Left hindlimb (tissue), 1 donor: ENCODE results near the gene TENM4.
A peak's percentile ranks its signal among the peaks of the same experiment; 100 is the strongest.
"Not testable (repeated sequence)": the region's sequence is repeated elsewhere in the genome, so short reads cannot be mapped to it uniquely, and the experiment has no call there.

Experiments
- DNase-seq: peaks from one replicate; pipeline ENCODE4 v3.0.0-alpha.2; 2018

Gene TENM4

DNA sequence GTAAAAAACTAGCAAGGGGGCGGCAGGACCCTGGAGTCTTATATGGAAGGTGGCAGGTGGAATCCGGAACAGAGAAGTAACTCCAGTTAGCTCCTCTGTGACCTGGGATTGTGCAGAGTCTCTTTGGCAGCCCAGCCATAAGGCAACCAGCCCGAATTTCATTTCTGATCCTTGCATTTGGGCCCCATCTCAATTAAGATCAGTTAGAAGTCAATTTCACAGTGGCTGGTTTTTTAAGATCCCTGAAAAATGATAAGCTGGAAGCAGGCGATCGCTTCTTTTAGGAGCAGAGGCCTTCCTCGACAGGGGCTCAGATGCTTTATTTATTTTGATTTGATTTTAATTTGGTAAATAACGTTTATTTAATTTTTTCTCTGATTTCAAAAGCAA is 199.0 kb downstream of the TENM4 start:
- DNase-seq, result no peak

DNA sequence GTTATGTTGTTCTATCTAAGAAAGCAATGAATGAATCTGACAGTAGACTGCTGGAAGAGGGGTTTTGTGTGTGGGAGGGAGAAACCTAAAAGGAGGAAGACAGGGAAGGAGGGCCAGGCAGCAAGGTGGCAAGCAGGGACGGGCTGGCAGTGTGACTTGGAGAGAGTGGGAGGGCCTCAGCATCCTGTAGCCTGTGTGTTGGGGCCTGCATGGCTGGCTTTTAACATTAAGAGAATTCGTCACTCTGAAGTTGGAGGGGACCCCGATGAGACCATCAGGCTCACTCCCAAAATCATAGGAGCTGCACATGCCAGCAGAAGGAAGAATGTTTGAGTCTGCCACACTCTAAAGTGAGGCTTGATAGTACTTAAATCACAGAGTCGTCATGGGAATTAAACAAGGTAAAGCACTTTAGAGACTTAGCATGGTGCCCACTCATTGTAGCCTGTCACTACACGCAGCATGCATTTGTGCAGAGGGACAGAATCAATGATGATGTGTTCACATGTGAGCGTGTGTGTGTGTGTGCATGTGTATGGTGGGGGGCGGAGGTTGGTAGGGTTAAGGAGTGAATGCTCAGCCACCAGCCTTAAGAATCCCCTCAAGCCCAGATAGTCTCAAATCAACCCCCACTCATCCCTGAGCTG is 199.5 kb downstream of the TENM4 start:
- DNase-seq, result no peak

DNA sequence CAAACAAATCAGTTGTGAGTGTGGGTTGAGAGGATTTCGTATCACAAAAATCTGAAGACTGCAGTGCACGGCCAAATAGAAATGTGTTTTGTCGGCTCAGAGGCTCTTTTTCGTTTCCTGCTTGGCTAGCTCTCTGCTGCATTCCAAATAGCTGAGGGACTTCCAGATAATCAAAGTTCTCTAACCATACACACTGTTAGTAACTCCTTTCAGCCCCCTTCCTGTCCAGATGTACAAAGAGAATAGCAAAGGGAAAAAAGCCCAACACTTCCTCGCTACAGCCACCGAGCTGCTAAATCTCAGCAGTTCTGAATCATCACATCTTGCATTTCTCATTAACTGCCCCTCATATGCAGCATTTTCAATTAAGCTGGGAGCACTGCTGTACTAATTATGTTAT is 203.1 kb downstream of the TENM4 start:
- DNase-seq, result peak; percentile 65

DNA sequence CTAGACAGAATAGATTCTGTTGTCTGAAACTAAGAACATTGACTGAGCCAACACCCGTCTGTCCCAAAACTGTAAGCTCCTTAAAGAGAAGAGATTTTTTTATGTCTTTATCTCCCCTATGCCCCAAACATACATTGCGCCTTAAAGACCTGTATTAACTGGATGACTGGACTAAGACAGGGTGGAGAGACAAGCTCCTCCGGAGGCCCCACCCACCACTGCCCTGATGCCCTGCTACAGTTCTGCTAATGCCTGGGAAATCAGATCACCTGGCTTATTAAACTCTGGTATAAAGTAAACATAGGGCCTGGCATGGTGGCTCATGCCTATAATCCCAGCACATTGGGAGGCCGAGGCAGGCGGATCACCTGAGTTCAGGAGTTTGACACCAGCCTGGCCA is 203.7 kb downstream of the TENM4 start:
- no peak for DNase-seq

DNA sequence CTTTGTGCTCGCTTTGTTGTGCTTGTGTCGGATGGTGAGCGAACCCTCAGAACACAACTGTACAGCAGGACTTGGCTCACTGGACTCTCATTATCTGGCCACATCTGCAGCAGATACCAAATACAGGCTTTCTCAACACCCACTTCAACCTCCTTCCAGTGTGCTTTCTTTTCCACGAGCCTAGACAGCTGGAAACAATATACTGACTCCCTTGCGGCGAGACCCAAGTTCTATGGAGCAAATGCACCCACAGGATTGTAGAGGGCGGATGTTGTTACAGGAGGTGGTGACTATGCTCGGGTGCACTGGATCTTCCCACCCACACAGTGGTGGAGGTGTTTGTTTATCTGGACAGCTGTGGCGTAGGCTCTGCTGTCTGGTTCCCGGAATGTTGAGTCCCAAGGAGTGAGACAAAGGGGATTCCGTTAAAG is 204.3 kb downstream of the TENM4 start:
- peak; percentile 80 for DNase-seq

DNA sequence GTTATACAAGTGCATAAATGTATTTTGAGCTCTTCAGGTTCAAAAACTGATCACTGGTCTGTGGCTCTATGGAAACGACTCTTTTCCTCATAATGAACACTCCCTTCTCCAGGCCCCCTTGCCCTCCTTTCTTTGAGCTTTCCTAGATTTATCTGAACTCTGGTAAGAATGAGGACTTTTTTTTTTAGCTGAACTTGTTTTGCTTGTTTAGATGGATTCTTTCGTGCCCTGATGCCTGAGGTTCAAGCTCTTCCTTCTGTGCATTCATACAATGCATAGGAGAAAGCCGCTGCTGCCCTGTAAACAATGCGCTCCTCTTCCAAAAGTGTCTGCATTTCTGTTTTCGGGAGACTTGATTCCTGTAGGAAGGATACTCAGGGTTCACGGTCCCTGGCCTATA is 205.1 kb downstream of the TENM4 start:
- DNase-seq, result no peak

DNA sequence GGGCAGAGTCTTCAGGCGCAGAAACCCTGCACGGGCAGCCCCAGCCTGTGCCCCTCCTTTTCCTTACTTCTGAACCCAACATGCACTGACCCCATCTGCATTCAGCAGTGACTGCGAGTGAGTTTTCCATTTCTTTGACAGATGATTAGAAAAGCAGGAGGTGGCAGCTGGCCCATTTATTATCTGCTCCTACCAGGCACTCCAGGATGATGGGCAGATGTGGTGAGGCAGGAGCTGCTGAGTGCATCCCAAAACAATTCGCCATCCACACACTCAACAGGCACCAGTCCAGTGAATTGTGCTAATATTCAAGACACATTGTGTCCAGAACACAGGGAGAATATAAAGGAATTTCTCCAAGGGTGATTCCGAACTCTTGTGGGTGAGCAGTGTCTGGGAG is 208.5 kb downstream of the TENM4 start:
- no peak for DNase-seq

DNA sequence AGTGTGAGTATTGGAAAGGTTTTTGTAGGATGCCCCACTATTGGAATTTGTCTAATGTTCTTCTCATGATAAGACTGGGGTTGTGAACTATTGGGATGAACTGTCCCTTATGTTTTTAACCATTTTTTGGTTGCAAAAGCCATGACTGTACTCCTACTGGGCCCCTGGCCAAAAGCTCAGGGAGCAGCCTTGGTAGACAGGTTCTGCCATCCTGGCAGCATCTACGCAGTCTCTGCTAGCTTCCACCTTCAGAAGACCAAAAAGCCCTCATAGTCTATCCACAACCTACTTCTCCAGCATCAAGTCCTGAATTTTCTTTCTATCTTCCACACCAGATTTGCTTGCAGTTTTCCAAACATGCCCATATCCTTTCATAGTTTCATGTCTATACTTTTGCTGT is 211.8 kb downstream of the TENM4 start:
- DNase-seq, result no peak

DNA sequence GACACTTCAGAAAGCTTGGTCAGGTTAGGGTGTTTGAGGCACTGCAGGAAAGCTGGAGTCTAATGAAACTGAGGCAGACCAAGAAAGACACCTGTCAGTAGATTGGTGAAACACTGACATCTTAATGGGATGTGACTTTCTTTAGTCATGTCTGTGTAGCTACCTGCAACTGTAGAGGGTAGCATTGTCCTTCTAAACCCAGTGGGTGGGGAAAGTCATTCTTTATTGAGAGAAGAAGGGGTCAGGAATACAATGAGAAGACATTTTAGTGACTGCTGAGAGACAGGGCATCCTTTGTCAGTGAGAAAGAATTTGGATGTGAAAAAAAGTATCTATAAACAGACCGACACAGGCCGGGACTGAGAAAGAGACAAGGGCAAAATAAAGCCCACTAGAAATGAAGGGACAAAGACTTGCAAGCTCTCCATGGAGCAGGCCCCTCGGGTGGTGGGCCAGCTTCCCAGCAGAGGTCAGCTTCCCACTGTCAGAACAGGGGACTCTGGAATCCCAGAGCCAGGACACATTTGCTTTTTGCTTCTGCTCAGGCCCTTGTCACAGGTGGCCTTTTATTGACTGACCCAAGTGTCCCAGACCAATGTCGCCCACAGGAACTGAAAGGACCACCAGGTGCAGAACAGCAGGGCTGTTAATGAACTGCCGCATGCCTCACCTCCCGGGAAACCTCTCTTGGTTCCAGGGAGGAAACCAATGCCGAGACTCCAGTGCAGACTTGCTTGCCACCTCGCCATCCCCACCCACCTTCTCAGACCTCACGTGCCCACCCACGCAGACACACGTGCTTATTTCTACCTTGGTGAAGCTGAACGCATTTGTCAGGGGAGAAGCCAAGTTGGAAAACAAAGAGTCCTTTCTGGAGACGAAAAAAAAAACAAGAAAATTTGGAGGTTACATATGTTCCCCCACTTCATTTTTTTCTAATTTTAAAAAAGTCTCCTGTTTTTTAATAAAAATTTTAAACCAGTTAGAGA is 212.8 kb downstream of the TENM4 start:
- DNase-seq, result no peak

DNA sequence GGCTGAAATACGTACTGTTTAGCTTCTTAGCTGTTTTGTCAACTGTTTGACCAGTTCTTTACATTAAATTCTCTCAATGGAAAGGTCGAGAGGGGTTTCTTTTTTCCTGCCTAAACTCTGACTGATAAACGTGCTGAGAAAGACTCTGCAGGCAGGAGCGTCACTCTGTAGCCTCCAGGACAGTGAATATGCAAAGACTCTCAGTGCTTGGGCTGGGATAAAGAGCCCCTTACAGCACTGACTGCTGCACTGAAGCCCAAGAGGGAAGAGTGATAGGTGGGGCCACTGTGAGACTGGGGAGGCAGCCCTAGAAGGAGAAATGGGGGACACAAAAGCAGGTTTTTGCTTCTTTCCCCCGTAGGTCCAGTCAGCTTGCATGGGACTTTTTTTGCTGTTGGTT is 213.5 kb downstream of the TENM4 start:
- no peak for DNase-seq

DNA sequence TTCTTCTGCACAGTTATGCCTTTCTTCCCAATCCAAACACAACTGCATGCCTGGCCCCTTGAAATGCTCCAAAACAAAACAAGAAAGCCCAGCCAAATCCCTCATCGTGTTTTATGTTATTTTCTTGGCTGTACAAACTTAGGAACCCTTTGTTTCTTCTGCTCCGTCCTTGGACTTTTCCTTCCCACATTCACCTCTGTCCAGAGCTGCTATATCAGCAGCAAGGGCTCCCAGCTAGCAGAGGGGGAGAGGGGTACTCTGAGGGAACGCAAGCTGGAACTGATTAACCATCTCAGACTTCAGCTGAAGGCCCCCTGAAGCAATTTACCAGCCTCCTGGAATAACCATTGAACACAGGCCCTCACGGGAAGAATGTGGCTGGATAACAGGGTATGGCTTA is 214.7 kb downstream of the TENM4 start:
- DNase-seq, result no peak

DNA sequence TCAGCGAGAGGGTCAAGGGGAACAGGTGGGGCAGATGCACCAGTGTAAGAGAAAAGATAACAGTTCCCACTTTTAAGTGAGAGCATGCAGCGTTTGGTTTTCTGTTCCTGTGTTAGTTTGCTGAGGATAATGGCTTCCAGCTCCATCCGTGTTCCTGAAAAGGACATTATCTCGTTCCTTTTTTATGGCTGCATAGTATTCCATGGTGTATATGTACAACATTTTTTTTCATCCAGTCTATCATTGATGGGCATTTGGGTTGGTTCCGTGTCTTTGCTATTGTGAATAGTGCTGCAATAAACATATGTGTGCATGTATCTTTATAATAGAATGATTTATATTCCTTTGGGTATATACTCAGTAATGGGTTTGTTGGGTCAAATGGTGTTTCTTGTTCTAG is 218.7 kb downstream of the TENM4 start:
- DNase-seq, result not testable (repeated sequence)

DNA sequence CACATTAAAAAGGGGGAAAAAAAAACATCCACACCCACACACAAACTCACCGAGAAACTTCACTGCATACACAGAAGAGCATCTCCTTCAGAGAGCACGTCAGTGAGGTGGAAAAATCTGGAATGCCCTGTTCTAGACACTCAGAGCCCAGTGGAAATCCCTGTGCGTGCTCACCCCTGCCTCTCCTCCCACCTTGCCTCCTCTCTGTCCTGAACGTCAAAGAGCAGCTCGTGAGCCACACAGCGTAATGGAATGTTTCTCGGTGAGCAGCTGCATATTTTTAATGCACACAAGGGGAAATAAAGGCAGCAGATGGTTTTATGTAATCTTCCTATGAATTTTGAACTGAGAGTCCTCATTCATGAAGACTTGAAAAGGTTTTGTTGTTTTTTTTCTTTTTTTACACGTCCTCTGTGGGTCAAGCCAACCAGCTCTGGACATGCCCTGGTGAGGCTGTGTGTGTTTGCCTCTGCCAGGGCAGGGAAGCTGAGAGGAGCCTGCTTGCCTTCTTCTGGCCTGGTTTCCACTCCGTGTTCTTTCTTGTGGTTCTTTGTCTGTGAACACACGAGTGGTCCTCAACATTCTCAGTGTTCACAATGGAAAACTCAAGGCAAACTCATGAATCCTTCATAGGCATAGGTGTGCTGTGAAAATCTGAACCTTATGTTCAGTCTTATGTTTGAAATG is 219.2 kb downstream of the TENM4 start:
- DNase-seq, result no peak

DNA sequence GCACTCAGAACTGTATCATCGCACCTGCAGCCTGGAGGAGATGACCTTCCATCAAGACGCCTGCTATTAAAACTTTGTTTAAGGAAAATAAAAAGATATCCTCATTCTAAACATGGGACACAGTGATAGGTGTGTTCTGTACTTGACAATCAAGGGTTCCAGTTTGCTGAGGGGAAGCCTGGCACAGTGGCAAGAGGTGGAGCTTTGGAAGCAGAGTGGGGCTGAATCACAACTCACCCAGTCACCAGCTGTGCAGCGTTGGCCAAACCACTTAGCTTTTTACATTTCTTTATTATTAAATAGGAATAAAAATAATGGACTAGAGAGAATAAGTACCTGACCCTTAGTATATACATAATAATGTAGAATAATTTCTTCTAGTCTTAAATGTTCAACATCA is 220.7 kb downstream of the TENM4 start:
- no peak for DNase-seq

DNA sequence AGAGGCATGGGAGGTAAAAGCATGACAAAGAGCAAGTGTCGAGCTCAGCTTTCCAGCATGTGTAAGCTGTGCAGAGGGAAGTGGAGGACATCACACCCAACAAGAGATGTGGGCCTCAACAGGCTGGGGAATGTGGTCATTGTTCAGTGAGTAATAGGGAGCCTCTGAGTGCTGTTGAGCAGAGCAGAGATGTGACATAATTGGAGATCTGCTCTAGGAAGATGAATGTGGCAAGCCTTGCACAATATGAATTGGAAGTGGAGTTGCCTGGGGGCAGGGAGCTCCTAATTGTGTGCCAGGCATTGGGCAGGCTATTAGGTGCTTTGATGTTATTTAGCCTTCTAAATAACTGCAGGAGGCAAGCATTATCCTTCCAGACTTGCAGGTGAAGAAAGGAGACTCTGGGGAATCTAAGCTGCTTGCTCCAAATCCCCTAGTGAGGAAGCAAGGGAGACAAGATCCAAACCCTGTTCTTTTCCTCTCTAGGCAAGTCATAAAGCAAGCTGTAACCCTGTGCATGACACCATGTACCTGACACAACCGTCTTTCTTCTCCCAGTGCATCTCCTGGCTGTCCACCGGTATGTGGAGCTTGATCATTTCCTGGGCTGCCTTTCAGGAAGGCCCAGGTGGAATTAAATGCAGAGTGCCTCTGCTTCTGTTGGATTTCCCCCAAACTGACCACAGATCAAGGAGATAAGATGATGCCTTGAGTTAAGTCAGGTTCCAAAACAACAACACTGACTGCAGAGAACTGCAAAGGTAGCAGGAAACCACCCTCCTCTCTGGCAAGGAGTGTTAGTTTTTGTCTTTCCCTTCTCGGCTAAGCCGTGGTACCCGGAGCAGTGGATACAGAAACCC is 221.4 kb downstream of the TENM4 start:
- no peak for DNase-seq

DNA sequence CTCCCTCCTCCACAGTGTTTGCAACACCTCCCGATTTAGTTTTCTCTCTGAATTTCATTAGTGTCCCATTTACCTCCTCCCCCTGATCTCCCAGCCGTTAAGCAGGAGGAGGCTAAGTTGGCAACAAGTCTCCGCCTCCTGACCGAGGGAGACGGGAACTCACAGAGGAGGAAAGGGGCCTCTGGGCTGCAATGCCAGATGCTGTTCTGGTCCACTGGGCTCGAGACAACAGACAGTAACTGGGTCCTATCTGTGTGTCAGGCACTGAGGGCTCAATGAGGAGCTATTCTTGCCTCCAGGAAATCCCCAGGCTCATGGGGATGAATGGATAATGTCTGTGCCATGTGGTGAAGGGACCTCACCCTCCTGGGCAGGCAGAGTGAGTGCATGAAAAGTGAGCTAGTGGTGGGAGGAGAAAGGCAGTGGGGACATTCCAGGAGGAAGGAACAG is 228.1 kb downstream of the TENM4 start:
- no peak for DNase-seq

DNA sequence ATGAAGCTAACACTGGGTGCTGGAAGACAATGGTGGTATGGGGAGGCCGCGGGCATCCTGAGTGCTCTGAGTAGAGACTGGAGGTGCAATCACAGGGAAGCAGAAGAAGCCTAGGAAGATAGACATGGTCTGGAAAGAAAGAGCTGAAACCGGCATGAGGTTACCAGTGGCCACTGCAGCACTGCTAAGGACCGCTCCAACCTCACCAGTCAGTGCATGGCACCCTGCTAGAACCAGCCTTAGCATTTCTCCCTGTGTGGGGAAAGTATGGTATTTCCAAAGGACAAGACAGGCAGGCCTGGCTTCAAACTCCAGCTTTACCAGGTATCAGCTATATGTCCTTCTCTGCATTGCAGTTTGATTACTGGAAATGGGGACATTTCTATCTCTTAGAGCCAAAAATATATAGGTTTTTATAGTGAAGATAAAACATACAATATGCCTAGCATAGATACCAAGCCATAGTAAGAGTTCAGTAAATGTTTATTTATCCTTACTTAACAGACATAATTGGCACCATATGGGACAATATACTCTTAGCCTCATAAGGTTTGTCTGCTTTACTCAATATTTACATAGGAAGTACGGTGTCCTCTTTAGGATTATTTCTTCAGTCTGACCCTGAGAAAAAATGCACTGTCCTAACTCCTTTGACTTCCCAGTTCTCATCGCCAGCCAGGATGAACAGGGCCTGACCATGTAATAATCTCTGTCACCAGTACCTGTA is 231.1 kb downstream of the TENM4 start:
- no peak for DNase-seq

DNA sequence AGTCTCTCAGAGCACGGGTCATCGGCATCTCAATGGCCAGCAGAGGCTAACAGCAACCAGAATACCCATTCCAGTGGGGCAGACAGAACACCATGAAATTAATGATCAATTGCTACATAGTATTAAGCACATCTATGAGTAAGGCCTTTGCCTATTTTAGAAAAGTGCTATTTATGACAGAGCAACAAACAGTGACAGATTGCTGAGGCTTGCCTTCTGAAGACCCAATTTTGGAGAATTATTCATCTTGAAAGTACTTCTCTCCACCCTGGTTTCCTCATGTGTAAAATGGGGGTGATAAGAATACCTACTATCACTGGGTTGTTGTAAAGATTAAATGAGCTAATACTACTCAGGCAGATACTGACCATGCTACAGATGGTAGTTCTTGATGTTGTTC is 232.7 kb downstream of the TENM4 start:
- no peak for DNase-seq

DNA sequence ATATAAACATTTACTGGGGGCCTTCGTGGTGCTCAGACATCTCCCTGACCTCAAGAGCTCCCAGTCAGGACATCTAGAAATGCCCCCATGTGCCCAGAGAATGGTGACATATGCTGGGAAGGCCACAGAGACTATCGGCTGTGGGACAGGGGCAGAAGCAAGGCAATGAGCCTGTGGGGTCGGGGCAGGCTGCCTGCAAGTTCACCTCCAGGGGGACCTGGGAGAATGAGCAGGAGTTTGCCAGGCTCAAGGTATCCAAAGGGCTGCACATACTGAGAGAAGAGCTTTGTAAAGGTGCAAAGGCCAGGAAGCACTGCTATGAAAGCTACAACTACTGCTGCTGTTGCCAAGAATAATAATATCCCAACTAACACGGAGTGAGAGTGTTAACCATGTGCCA is 233.9 kb downstream of the TENM4 start:
- no peak for DNase-seq

DNA sequence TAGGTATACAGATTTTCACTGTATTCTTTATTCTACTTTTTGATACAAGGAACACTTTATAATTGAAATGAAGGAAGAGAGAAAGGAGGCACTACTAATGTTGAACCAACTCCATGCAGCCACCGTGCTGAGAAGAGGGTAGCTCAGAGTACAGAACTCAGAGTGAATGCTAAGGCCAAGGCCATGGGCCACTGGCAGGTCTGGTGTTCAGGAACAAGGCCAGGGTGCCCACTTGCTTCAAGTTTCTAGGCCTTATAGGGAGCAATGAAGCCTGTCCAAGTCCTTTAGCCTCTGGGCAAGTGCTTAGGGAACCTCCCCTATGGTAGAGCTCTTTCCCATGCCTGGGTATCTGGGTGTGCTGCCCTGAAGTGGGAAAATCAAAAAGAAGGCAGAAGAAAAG is 235.0 kb downstream of the TENM4 start:
- no peak for DNase-seq

DNA sequence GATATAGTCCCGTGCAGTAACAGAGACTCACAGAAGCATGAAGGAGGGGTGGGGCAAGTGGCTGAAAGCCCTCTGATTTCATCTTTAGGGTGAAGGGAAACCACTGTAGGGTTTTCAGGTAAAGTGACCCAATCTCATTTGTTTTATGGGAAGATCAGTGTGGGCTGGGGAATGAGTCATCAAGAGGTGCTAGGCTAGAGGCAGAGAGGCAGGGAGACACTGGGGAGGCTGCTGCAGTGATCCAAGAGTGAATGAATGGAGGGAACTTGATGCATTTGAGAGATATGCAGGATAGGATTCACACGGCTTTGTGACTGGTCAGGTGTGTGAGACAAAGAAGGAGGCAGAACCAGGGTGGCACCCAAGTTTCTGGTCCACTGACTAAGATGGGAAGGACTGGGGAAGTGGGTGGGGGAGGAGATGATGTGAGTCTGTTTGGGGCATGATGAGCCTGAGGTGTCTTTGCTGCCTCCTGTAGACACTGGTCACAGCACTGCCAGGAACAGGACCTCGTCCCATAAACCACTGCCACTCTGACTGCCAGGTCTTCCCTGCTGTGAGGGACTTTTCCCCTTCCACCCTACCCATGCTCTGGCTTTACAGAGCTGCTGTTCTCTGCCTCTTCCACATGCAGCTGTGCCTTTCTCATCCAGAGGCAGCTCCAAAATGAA is 239.0 kb downstream of the TENM4 start:
- DNase-seq, result no peak
